ENCODE results near the gene SERGEF. TPM values are rescaled to one million over a fixed set of nuclear protein-coding genes. Genes with fewer than 3 reads are reported as not detected.

SERGEF gene
- polyA plus RNA-seq, 3 donors, result 14.3 to 33.7 (median 33.3) TPM

- no peaks in the 10 kb centered on the region for H3K4me1 ChIP-seq (ENCODE audit: control insufficient read depth in 1 of 2, insufficient read depth in 2 of 2, low read length in 2 of 2)
- TF ChIP-seq CTCF (IDR thresholded peaks at IDR 0.05), result no peak
Observed at GRCh38 chr11:17763703-17764102, 249.1 kb downstream of the SERGEF start.

GRCh38 chr11:17763244-17763643, 249.6 kb downstream of the SERGEF start:
- 96% methylated on average over 4 of the region's 7 CpGs for WGBS (ENCODE audit: insufficient coverage)
- Mint-ChIP-seq H3K4me1 (no peaks in the 10 kb centered on the region), H3K4me3 (no peak overlapping the region), H3K9me3 (no peaks in the 10 kb centered on the region), H3K27ac (no peak overlapping the region), H3K36me3 (no peaks in the 10 kb centered on the region), H3K27me3 (ENCODE audit: low read depth in 3 of 3) (peaks cover 0 to 2% (median 1%) of the 10 kb centered on the region in 3 donors)
- intact Hi-C loops (cut with micrococcal nuclease), result no loop called here
- Histone ChIP-seq H3K27ac (ENCODE audit: low read depth in 1 of 2, low read length in 2 of 2) (no peak overlapping the region), H3K9ac (ENCODE audit: insufficient read depth, low read length, poor library complexity, severe bottlenecking) (no peak overlapping the region), H3K4me1 (ENCODE audit: control insufficient read depth in 1 of 2, insufficient read depth in 2 of 2, low read length in 2 of 2) (no peaks in the 10 kb centered on the region), H3K4me3 (replicated peaks in 1 of 3; ENCODE audit: low read depth in 2 of 3, low read length in 3 of 3) (no peak overlapping the region), H3K36me3 (replicated peaks in 1 of 2; ENCODE audit: control insufficient read depth in 1 of 2, insufficient read depth in 2 of 2, low read length in 2 of 2) (no peaks in the 10 kb centered on the region), H2AFZ (ENCODE audit: insufficient read depth, low read depth, low read length, poor library complexity, severe bottlenecking) (no peak overlapping the region), H3K9me3 (replicated peaks in 1 of 2; ENCODE audit: control insufficient read depth in 1 of 2, insufficient read depth in 1 of 2, low read length in 2 of 2) (no peaks in the 10 kb centered on the region), H3K27me3 (ENCODE audit: control insufficient read depth in 2 of 2, insufficient read depth in 2 of 2, low read length in 2 of 2) (no peaks in the 10 kb centered on the region), H4K20me1 (ENCODE audit: insufficient read depth, low read length) (no peaks in the 10 kb centered on the region), H3K4me2 (replicated peaks; ENCODE audit: extremely low read depth, low read length, poor library complexity, severe bottlenecking) (no peak overlapping the region), H3K79me2 (ENCODE audit: insufficient read depth, low read length) (no peaks in the 10 kb centered on the region)
- DNase-seq, result no peak
- TF ChIP-seq CTCF (IDR thresholded peaks at IDR 0.05), result no peak

More at GRCh38 chr11:17763703-17764102, 249.1 kb downstream of the SERGEF start:
- H3K36me3 ChIP-seq (replicated peaks in 1 of 2; ENCODE audit: control insufficient read depth in 1 of 2, insufficient read depth in 2 of 2, low read length in 2 of 2), result no peaks in the 10 kb centered on the region
- intact Hi-C loops (cut with micrococcal nuclease), result no loop called here
- H3K36me3 Mint-ChIP-seq, result no peaks in the 10 kb centered on the region
- DNase-seq, result no peak
- H3K4me3 Mint-ChIP-seq, result no peak overlapping the region
- no peak overlapping the region for H2AFZ ChIP-seq (ENCODE audit: insufficient read depth, low read depth, low read length, poor library complexity, severe bottlenecking)
- no peaks in the 10 kb centered on the region for H3K27me3 ChIP-seq (ENCODE audit: control insufficient read depth in 2 of 2, insufficient read depth in 2 of 2, low read length in 2 of 2)
- no peaks in the 10 kb centered on the region for H3K79me2 ChIP-seq (ENCODE audit: insufficient read depth, low read length)
- H3K27me3 Mint-ChIP-seq (ENCODE audit: low read depth in 3 of 3), result peaks cover 0 to 3% (median 1%) of the 10 kb centered on the region in 3 donors
- H3K4me1 Mint-ChIP-seq, result no peaks in the 10 kb centered on the region
- H3K4me2 ChIP-seq (replicated peaks; ENCODE audit: extremely low read depth, low read length, poor library complexity, severe bottlenecking), result no peak overlapping the region
- no peak overlapping the region for H3K27ac Mint-ChIP-seq
- H4K20me1 ChIP-seq (ENCODE audit: insufficient read depth, low read length), result no peaks in the 10 kb centered on the region
- H3K9me3 Mint-ChIP-seq, result no peaks in the 10 kb centered on the region
- H3K27ac ChIP-seq (ENCODE audit: low read depth in 1 of 2, low read length in 2 of 2), result no peak overlapping the region
- WGBS (ENCODE audit: insufficient coverage), result 62% methylated on average over 3 of the region's 3 CpGs
- H3K9me3 ChIP-seq (replicated peaks in 1 of 2; ENCODE audit: control insufficient read depth in 1 of 2, insufficient read depth in 1 of 2, low read length in 2 of 2), result no peaks in the 10 kb centered on the region
- no peak overlapping the region for H3K4me3 ChIP-seq (replicated peaks in 1 of 3; ENCODE audit: low read depth in 2 of 3, low read length in 3 of 3)
- no peak overlapping the region for H3K9ac ChIP-seq (ENCODE audit: insufficient read depth, low read length, poor library complexity, severe bottlenecking)

Data from CD14-positive monocyte (primary cell).